Measurements from ENCODE around the gene TBC1D30. TPM values are rescaled to one million over a fixed set of nuclear protein-coding genes. Genes with fewer than 3 reads are reported as not detected.
A peak's percentile ranks its signal among the peaks of the same experiment; 100 is the strongest.

Gene TBC1D30
- total RNA-seq, 1 donor from 2014 or later: 11.5 TPM

DNA sequence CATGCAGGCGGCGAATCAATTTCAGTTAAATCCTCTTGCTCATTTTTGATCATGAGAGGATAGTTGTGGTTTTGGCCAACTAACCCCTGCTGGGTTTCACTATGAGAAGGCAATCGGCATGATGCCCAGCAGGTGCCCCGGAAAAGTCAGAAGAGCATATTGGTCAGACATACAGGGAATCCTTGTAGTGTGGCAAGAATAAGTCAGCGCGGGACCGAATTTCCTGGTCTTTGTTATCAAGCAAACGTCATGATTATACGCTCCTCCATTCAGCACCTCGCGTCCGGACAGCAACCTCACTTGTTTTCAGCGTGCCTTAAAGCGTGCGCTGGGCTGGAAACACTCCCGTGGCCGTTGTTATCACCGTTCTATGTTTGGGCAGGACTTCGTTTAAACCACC is 1.8 kb downstream of the TBC1D30 start:
- Histone ChIP-seq H3K9me3 (no peaks in the 10 kb centered on the region), H3K27ac (no peak overlapping the region), H3K4me3 (no peak overlapping the region), H3K27me3 (ENCODE audit: low read depth) (peaks cover 48% of the 10 kb centered on the region), H3K4me1 (peaks cover 27% of the 10 kb centered on the region), H3K36me3 (no peaks in the 10 kb centered on the region)
- ATAC-seq (peak; percentile 63 to 70), DNase-seq (peak; percentile 64)
- TF ChIP-seq, protein P1, sequence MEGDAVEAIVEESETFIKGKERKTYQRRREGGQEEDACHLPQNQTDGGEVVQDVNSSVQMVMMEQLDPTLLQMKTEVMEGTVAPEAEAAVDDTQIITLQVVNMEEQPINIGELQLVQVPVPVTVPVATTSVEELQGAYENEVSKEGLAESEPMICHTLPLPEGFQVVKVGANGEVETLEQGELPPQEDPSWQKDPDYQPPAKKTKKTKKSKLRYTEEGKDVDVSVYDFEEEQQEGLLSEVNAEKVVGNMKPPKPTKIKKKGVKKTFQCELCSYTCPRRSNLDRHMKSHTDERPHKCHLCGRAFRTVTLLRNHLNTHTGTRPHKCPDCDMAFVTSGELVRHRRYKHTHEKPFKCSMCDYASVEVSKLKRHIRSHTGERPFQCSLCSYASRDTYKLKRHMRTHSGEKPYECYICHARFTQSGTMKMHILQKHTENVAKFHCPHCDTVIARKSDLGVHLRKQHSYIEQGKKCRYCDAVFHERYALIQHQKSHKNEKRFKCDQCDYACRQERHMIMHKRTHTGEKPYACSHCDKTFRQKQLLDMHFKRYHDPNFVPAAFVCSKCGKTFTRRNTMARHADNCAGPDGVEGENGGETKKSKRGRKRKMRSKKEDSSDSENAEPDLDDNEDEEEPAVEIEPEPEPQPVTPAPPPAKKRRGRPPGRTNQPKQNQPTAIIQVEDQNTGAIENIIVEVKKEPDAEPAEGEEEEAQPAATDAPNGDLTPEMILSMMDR (IDR thresholded peaks at IDR 0.05): no peak
- intact Hi-C loops (cut with DNase I): no loop called here

DNA sequence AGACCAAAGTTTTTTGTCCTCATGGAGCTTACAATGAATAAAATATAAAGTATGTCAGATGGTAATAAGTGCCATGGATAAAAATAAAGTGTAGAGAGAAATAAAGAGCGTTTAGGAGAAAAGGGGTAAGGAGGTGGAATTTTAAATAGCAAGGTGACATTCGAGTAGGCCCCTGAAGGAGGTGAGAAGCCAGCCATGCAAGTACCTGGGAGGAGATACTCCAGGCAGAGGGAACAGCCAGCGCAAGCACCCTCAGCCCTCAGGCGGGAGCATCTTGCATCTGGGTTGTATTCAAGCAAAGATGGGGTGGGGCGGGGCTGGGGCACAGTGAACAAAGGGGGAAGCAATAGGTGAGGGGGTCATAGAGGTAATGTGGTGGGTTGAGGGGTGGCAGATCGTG is 4.3 kb downstream of the TBC1D30 start:
- Histone ChIP-seq H3K4me3 (no peak overlapping the region), H3K27me3 (ENCODE audit: low read depth) (peaks cover 43% of the 10 kb centered on the region), H3K36me3 (peaks cover 5% of the 10 kb centered on the region), H3K9me3 (no peaks in the 10 kb centered on the region), H3K27ac (no peak overlapping the region), H3K4me1 (peaks cover 27% of the 10 kb centered on the region)
- intact Hi-C loops (cut with DNase I): no loop called here
- no peak for DNase-seq
- no peak for ATAC-seq
- TF ChIP-seq, protein P1 (IDR thresholded peaks at IDR 0.05): no peak

DNA sequence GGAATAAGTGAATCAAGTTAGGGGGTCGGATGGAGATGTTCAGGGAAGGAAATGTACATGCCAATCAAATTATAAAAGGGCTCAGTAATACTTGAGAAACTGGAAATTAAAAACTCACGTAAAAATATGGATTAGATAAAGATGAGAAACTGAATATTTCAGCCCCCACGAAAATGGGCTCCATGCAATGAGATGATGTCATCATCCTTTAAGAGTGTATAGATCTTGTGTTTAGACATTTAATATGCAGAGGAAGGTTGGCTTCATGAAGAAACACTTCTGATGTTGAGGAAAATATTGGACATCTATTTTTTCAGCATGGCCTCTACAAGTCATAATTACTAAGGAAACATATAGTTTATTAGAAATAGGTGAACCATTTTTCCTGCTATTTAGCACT is 9.5 kb downstream of the TBC1D30 start:
- Histone ChIP-seq H3K4me3 (no peak overlapping the region), H3K27ac (no peak overlapping the region), H3K27me3 (ENCODE audit: low read depth) (no peaks in the 10 kb centered on the region), H3K9me3 (no peaks in the 10 kb centered on the region), H3K4me1 (no peaks in the 10 kb centered on the region), H3K36me3 (peaks cover 18% of the 10 kb centered on the region)
- intact Hi-C loops (cut with DNase I): no loop called here
- DNase-seq (no peak), ATAC-seq (no peak)
- TF ChIP-seq, protein P1 (IDR thresholded peaks at IDR 0.05): no peak

DNA sequence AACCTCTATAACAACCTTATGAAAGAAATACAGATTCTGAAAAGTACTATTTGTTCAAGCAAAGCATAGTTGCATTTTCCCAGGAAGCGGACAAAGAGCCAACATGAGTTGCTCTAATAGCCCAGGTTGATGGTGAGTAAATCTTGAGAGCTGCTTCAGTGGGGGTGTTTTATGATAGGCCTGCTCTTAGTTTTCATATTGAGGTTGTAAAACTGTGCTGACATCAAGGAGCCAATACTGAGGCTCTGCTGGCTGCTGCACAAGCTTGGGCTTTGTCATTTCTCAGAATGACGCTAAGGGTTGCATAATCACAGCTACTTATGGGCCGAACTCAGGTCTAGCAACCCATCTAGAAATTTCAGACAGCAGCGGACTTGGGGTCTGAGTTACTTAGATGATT is 11.5 kb downstream of the TBC1D30 start:
- H3K9me3 ChIP-seq: no peaks in the 10 kb centered on the region
- no peak overlapping the region for H3K27ac ChIP-seq
- no peaks in the 10 kb centered on the region for H3K4me1 ChIP-seq
- no peak overlapping the region for H3K4me3 ChIP-seq
- TF ChIP-seq, protein P1 (IDR thresholded peaks at IDR 0.05): no peak
- intact Hi-C loops (cut with DNase I): no loop called here
- ATAC-seq: peak in 1 of 2 donors; percentile 28
- H3K27me3 ChIP-seq (ENCODE audit: low read depth): no peaks in the 10 kb centered on the region
- no peak for DNase-seq
- peaks cover 19% of the 10 kb centered on the region for H3K36me3 ChIP-seq

DNA sequence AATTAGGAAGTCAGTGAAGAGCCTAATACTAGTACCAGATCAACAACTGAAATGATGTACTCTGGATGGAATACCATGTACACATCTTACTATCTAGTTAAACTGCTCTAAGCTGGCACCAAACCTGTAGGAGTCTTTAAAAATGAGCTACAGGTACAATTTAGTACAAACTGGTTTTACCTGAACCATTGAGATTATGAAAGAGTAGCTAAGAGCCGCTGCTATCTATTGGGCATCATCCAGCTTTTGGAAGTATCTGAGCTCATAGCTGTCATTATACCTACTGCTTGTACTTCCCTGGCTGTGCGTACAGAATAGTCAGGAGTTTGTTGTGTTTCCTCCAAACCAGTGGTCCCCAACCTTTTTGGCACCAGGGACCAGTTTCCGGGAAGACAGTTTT is 12.4 kb downstream of the TBC1D30 start:
- Histone ChIP-seq H3K4me1 (no peaks in the 10 kb centered on the region), H3K27ac (no peak overlapping the region), H3K4me3 (no peak overlapping the region), H3K9me3 (no peaks in the 10 kb centered on the region), H3K36me3 (peaks cover 19% of the 10 kb centered on the region), H3K27me3 (ENCODE audit: low read depth) (no peaks in the 10 kb centered on the region)
- TF ChIP-seq, protein P1 (IDR thresholded peaks at IDR 0.05): no peak
- no peak for ATAC-seq
- DNase-seq: no peak
- intact Hi-C loops (cut with DNase I): no loop called here

DNA sequence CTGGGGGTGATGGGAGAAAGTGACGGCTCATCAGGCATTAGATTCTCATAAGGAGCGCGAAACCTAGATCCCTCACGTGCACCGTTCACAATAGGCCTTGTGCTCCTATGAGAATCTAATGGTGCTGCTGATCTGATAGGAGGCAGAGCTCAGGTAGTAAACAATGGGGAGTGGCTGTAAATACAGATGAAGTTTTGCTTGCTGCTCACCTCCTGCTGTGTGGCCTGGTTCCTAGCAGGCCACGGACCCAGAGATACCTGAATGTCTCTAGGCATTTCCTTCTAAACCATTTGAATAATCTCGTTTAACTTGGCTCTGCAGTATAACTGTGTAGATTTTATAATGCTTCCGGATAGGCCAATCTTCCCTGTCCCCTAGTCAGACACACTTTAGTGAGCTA is 13.0 kb downstream of the TBC1D30 start:
- no peak overlapping the region for H3K4me3 ChIP-seq
- H3K4me1 ChIP-seq: no peaks in the 10 kb centered on the region
- no peak overlapping the region for H3K27ac ChIP-seq
- H3K27me3 ChIP-seq (ENCODE audit: low read depth): no peaks in the 10 kb centered on the region
- intact Hi-C loops (cut with DNase I): no loop called here
- DNase-seq (no peak), ATAC-seq (no peak)
- H3K36me3 ChIP-seq: peaks cover 16% of the 10 kb centered on the region
- no peaks in the 10 kb centered on the region for H3K9me3 ChIP-seq
- TF ChIP-seq, protein P1 (IDR thresholded peaks at IDR 0.05): no peak

Data from lower lobe of right lung (tissue), 2 donors.